Right hindlimb (tissue), 1 donor: ENCODE data around the gene KNSTRN.

Experiments
- DNase-seq: peaks from one replicate; pipeline ENCODE4 v3.0.0-alpha.2; 2018

KNSTRN gene

GRCh38 chr15:40345867-40346578 is 36.5 kb upstream of the KNSTRN start:
- no peak for DNase-seq

- DNase-seq = no peak
These were observed 35.7 kb upstream of the KNSTRN start for GRCh38 chr15:40346579-40347558.

- no peak for DNase-seq
These were observed 34.7 kb upstream of the KNSTRN start for GRCh38 chr15:40347559-40348473.

- DNase-seq = no peak
These were observed 34.0 kb upstream of the KNSTRN start for GRCh38 chr15:40348474-40348870.

GRCh38 chr15:40349163-40349562 is 33.4 kb upstream of the KNSTRN start:
- DNase-seq = no peak

GRCh38 chr15:40352281-40352901 is 30.1 kb upstream of the KNSTRN start:
- DNase-seq = no peak

GRCh38 chr15:40353697-40354096 is 28.8 kb upstream of the KNSTRN start:
- DNase-seq = no peak

GRCh38 chr15:40354408-40355171 is 27.9 kb upstream of the KNSTRN start:
- DNase-seq = peak; percentile 65

- no peak for DNase-seq
These were observed 26.4 kb upstream of the KNSTRN start for GRCh38 chr15:40355976-40356585.

- no peak for DNase-seq
These were observed 25.3 kb upstream of the KNSTRN start for GRCh38 chr15:40357246-40357645.

GRCh38 chr15:40357723-40358470 is 24.6 kb upstream of the KNSTRN start, which contains the start of gene DISP2:
DISP2 (plus strand) TSS chr15:40358219; CDS start chr15:40358322, 103 bp downstream.
- DNase-seq = peak; percentile 93

GRCh38 chr15:40358471-40359353 is 23.8 kb upstream of the KNSTRN start:
- no peak for DNase-seq

- no peak for DNase-seq
These were observed 22.5 kb upstream of the KNSTRN start for GRCh38 chr15:40360015-40360414.

- no peak for DNase-seq
These were observed 20.9 kb upstream of the KNSTRN start for GRCh38 chr15:40361640-40362039.

- DNase-seq = no peak
These were observed 18.9 kb upstream of the KNSTRN start for GRCh38 chr15:40363611-40364010.

GRCh38 chr15:40364251-40364650 is 18.3 kb upstream of the KNSTRN start:
- no peak for DNase-seq

- DNase-seq = no peak
These were observed 17.5 kb upstream of the KNSTRN start for GRCh38 chr15:40365016-40365415.

GRCh38 chr15:40365624-40366456 is 16.7 kb upstream of the KNSTRN start:
- DNase-seq = no peak
